Peyer's patch (tissue), 4 donors: ENCODE results near the gene CFAP206. TPM values are rescaled to one million over a fixed set of nuclear protein-coding genes. Genes with fewer than 3 reads are reported as not detected.

Experiments used
- DNase-seq, 3 donors: peaks; one replicate each; pipeline ENCODE4 v3.0.0-alpha.2; 2017 to 2019
- H3K27ac ChIP-seq, 4 donors: fragments of 200-600 bp; sonication (generic); one replicate each; pipeline ENCODE4 v1.5.1; 2016 to 2019
- H3K27me3 ChIP-seq, 2 donors: fragments of 200-600 bp; sonication (generic); one replicate each; pipeline ENCODE4 v1.5.1; 2019
- H3K36me3 ChIP-seq, 3 donors: fragments of 200-600 bp; sonication (generic); one replicate each; pipeline ENCODE4 v1.5.1; 2016 to 2019
- H3K4me1 ChIP-seq, 4 donors: fragments of 200-600 bp; sonication (generic); one replicate each; pipeline ENCODE4 v1.5.1; 2016 to 2019
- H3K4me3 ChIP-seq, 4 donors: fragments of 200-600 bp; sonication (generic); 1 replicate in 3 of 4; 2 replicates in 1 of 4; pipeline ENCODE4 v1.5.1; 2016 to 2019; ENCODE audit warnings: mild to moderate bottlenecking in 1 of 4
- H3K9me3 ChIP-seq, 4 donors: fragments of 200-600 bp; sonication (generic); one replicate each; pipeline ENCODE4 v1.5.1; 2016 to 2019; ENCODE audit warnings: mild to moderate bottlenecking in 1 of 4
- CTCF ChIP-seq, 6 experiments: fragments of 450-650 bp in 4 of 6; fragments of 200-600 bp in 2 of 6; sonication (generic) in 1 of 6; IDR thresholded peaks; one replicate each; pipeline ENCODE4 v1.5.1; 2017 to 2019; ENCODE audit warnings: antibody characterized with exemption in 6 of 6, mild to moderate bottlenecking in 3 of 6, moderate library complexity in 1 of 6
- POLR2A ChIP-seq, 2 donors: fragments of 450-650 bp; IDR thresholded peaks; one replicate each; pipeline ENCODE4 v1.5.1; 2017; ENCODE audit warnings: antibody characterized with exemption in 2 of 2, mild to moderate bottlenecking in 2 of 2, moderate library complexity in 2 of 2
- total RNA-seq, 4 donors: library from RNA; depleted of rRNA; stranded (reverse); fragments of >200 nt; gene quantifications; one replicate each; pipeline ENCODE4 v1.1.0, GENCODE V29; 2016

The CFAP206 gene
- total RNA-seq, 4 donors from 2014 or later, result not detected

- peaks cover 0 to 3% (median 0%) of the 10 kb centered on the region in 4 donors for H3K9me3 ChIP-seq
- peak in 2 of 3 donors; percentile 55 to 79 for DNase-seq
- no peaks in the 10 kb centered on the region for H3K27me3 ChIP-seq
- H3K4me3 ChIP-seq, result no peak overlapping the region
- H3K27ac ChIP-seq, result no peak overlapping the region
- H3K36me3 ChIP-seq, result no peaks in the 10 kb centered on the region
- no peaks in the 10 kb centered on the region for H3K4me1 ChIP-seq
- no peak for TF ChIP-seq POLR2A (IDR thresholded peaks at IDR 0.05)
Measured at GRCh38 chr6:87465051-87465450, 57.3 kb downstream of the CFAP206 start.

GRCh38 chr6:87472525-87473418 lies 65.0 kb downstream of the CFAP206 start, which contains the start of gene SLC35A1:
Gene SLC35A1, plus strand, starts transcription at chr6:87472974. Its CDS starts 30 bp downstream, at chr6:87473004.
- H3K27ac ChIP-seq, result peak within 1 kb of the TSS; percentile 83 to 90 (median 87)
- H3K4me3 ChIP-seq, result peak within 1 kb of the TSS; percentile 56 to 84 (median 79)
- H3K36me3 ChIP-seq, result no peaks in the 10 kb centered on the region
- no peaks in the 10 kb centered on the region for H3K9me3 ChIP-seq
- TF ChIP-seq POLR2A (IDR thresholded peaks at IDR 0.05) (peak; percentile 72 to 80), CTCF (IDR thresholded peaks at IDR 0.05) (peak in 4 of 6 experiments; percentile 30 to 46 (median 44))
- no peaks in the 10 kb centered on the region for H3K27me3 ChIP-seq
- DNase-seq, result peak; percentile 81 to 94 (median 93)
- H3K4me1 ChIP-seq, result peaks cover 0 to 9% (median 0%) of the 10 kb centered on the region in 4 donors

- H3K27ac ChIP-seq, result peak overlapping the region; percentile 83 to 90 (median 87)
- TF ChIP-seq POLR2A (IDR thresholded peaks at IDR 0.05) (no peak), CTCF (IDR thresholded peaks at IDR 0.05) (no peak)
- H3K36me3 ChIP-seq, result no peaks in the 10 kb centered on the region
- no peaks in the 10 kb centered on the region for H3K9me3 ChIP-seq
- H3K4me1 ChIP-seq, result peaks cover 0 to 9% (median 0%) of the 10 kb centered on the region in 4 donors
- peak overlapping the region; percentile 56 to 84 (median 79) for H3K4me3 ChIP-seq
- DNase-seq, result no peak
- no peaks in the 10 kb centered on the region for H3K27me3 ChIP-seq
Measured at GRCh38 chr6:87473419-87473903, 65.7 kb downstream of the CFAP206 start.

- Histone ChIP-seq H3K4me1 (no peaks in the 10 kb centered on the region), H3K27me3 (no peaks in the 10 kb centered on the region), H3K36me3 (no peaks in the 10 kb centered on the region), H3K4me3 (no peak overlapping the region), H3K27ac (no peak overlapping the region), H3K9me3 (no peaks in the 10 kb centered on the region)
- no peak for DNase-seq
- TF ChIP-seq CTCF (IDR thresholded peaks at IDR 0.05) (no peak), POLR2A (IDR thresholded peaks at IDR 0.05) (no peak)
Measured at GRCh38 chr6:87481931-87482330, 74.2 kb downstream of the CFAP206 start.

- Histone ChIP-seq H3K27me3 (no peaks in the 10 kb centered on the region), H3K27ac (no peak overlapping the region), H3K36me3 (no peaks in the 10 kb centered on the region), H3K9me3 (no peaks in the 10 kb centered on the region), H3K4me3 (no peak overlapping the region), H3K4me1 (no peaks in the 10 kb centered on the region)
- DNase-seq, result no peak
- TF ChIP-seq CTCF (IDR thresholded peaks at IDR 0.05), result no peak
- no peak for TF ChIP-seq POLR2A (IDR thresholded peaks at IDR 0.05)
Measured at GRCh38 chr6:87482366-87482765, 74.6 kb downstream of the CFAP206 start.

GRCh38 chr6:87483929-87484328 lies 76.2 kb downstream of the CFAP206 start:
- no peaks in the 10 kb centered on the region for H3K9me3 ChIP-seq
- H3K4me3 ChIP-seq, result no peak overlapping the region
- H3K27ac ChIP-seq, result no peak overlapping the region
- H3K27me3 ChIP-seq, result no peaks in the 10 kb centered on the region
- H3K4me1 ChIP-seq, result no peaks in the 10 kb centered on the region
- H3K36me3 ChIP-seq, result no peaks in the 10 kb centered on the region
- DNase-seq, result no peak
- TF ChIP-seq POLR2A (IDR thresholded peaks at IDR 0.05) (no peak), CTCF (IDR thresholded peaks at IDR 0.05) (no peak)
